Endodermal cell (in vitro differentiated cells): ENCODE measurements around the gene LIMK2. TPM values are rescaled to one million over a fixed set of nuclear protein-coding genes. Genes with fewer than 3 reads are reported as not detected.

Source experiments
- DNase-seq: peaks from one replicate; pipeline ENCODE4 v3.0.0-alpha.2; 2017
- H3K27ac ChIP-seq: 2 replicates; pipeline ENCODE4 v1.5.1; 2013; ENCODE audit warnings: mild to moderate bottlenecking, low read depth, low read length, moderate library complexity
- H3K27me3 ChIP-seq: 2 replicates; pipeline ENCODE4 v1.6.1; 2013; ENCODE audit warnings: mild to moderate bottlenecking, low read length, moderate library complexity; ENCODE audit not compliant: insufficient read depth, control insufficient read depth, poor library complexity, severe bottlenecking
- H3K36me3 ChIP-seq: 2 replicates; pipeline ENCODE4 v1.7.0; 2013; ENCODE audit warnings: mild to moderate bottlenecking, low read length, moderate library complexity; ENCODE audit not compliant: control insufficient read depth, insufficient read depth
- H3K4me1 ChIP-seq: one replicate; pipeline ENCODE4 v1.7.0; 2013; ENCODE audit warnings: low read length; ENCODE audit not compliant: control insufficient read depth, insufficient read depth
- H3K4me3 ChIP-seq: 2 replicates; pipeline ENCODE4 v1.5.1; 2013; ENCODE audit warnings: mild to moderate bottlenecking, low read length, moderate library complexity
- H3K9ac ChIP-seq: 2 replicates; pipeline ENCODE4 v1.6.1; 2013; ENCODE audit warnings: mild to moderate bottlenecking, low read length, moderate library complexity; ENCODE audit not compliant: poor library complexity, severe bottlenecking; ENCODE audit errors: extremely low read depth
- H3K9me3 ChIP-seq: 2 replicates; pipeline ENCODE4 v1.6.1; 2013; ENCODE audit warnings: mild to moderate bottlenecking, low read length, moderate library complexity; ENCODE audit not compliant: control insufficient read depth
- H3K27ac Mint-ChIP-seq: 2 replicates; pipeline ENCODE4 v1.8.0; 2020; ENCODE audit warnings: mixed read lengths
- H3K27me3 Mint-ChIP-seq: 2 replicates; pipeline ENCODE4 v1.8.0; 2021; ENCODE audit warnings: mild to moderate bottlenecking, mixed read lengths; ENCODE audit not compliant: insufficient read depth
- H3K36me3 Mint-ChIP-seq: 2 replicates; pipeline ENCODE4 v1.8.0; 2020; ENCODE audit warnings: low read depth, mixed read lengths
- H3K4me1 Mint-ChIP-seq: 2 replicates; pipeline ENCODE4 v1.8.0; 2020; ENCODE audit warnings: mixed read lengths
- H3K4me3 Mint-ChIP-seq: 2 replicates; pipeline ENCODE4 v1.8.0; 2020; ENCODE audit warnings: mild to moderate bottlenecking, moderate library complexity, mixed read lengths
- H3K9me3 Mint-ChIP-seq: 2 replicates; pipeline ENCODE4 v1.8.0; 2020; ENCODE audit warnings: mild to moderate bottlenecking, mixed read lengths
- WGBS, 2 experiments: methylation state at CpG; one replicate each; pipeline versions ENCODE4 v1.1.5 to v1.1.7; 2013; ENCODE audit warnings: missing lambda C conversion rate in 2 of 2, mixed read lengths in 1 of 2; ENCODE audit not compliant: insufficient coverage in 1 of 2, insufficient read length in 1 of 2; 5-methylcytosine and 5-hydroxymethylcytosine counted together
- total RNA-seq, 2 donors: library from RNA; stranded (reverse); fragmentation: NEBNext Ultra II Directional in 1 of 2; extraction: Animal tissue kit (Norgen Biotek cat#: 25700) in 1 of 2; gene quantifications; 2 replicates in 1 of 2; 3 replicates in 1 of 2; pipeline ENCODE4 v1.2.1, GENCODE V29; 2021
- TF ChIP-seq, protein P1 (sequence below): fragments of 200-600 bp; sonication (generic); conservative IDR thresholded peaks from 2 replicates; pipeline ENCODE4 v1.5.0; 2021; ENCODE audit warnings: antibody characterized with exemption, mild to moderate bottlenecking

Gene LIMK2
- total RNA-seq, 2 donors from 2014 or later = 41.4 to 42.2 TPM

DNA sequence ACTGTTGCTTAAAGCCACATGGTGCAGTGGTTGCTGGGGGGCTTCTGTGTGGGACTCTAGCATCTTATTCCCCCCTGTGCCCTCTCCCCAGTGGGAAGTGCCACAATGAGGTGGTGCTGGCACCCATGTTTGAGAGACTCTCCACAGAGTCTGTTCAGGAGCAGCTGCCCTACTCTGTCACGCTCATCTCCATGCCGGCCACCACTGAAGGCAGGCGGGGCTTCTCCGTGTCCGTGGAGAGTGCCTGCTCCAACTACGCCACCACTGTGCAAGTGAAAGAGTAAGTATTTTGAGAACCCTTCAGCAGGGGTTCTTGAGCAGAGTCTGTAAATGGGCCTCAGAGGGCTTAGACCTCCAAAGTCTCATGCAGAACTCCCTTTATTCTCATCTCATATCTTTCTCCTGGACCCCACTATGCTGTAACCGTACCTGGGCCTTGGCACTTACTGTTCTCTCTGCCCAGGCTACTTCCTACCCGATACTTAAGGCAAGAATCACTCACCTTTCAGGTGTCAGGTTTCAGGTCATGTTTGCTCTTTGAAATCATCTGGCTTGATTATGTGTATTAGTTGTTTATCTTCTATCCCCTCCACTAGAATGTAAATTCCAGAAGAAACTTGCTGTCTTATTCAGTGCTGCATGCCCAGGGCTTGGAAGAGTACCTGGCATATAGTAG, 47.8 kb downstream of the LIMK2 start:
- TF ChIP-seq, protein P1, sequence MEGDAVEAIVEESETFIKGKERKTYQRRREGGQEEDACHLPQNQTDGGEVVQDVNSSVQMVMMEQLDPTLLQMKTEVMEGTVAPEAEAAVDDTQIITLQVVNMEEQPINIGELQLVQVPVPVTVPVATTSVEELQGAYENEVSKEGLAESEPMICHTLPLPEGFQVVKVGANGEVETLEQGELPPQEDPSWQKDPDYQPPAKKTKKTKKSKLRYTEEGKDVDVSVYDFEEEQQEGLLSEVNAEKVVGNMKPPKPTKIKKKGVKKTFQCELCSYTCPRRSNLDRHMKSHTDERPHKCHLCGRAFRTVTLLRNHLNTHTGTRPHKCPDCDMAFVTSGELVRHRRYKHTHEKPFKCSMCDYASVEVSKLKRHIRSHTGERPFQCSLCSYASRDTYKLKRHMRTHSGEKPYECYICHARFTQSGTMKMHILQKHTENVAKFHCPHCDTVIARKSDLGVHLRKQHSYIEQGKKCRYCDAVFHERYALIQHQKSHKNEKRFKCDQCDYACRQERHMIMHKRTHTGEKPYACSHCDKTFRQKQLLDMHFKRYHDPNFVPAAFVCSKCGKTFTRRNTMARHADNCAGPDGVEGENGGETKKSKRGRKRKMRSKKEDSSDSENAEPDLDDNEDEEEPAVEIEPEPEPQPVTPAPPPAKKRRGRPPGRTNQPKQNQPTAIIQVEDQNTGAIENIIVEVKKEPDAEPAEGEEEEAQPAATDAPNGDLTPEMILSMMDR = no peak
- Mint-ChIP-seq H3K36me3 (peaks cover 46% of the 10 kb centered on the region), H3K27ac (no peak overlapping the region), H3K4me1 (peaks cover 7% of the 10 kb centered on the region), H3K27me3 (no peaks in the 10 kb centered on the region), H3K9me3 (no peaks in the 10 kb centered on the region), H3K4me3 (no peak overlapping the region)
- H3K36me3 ChIP-seq = peaks cover 36% of the 10 kb centered on the region
- no peak overlapping the region for H3K27ac ChIP-seq
- 83 to 92% methylated on average over 1 to 8 of the region's 8 CpGs for WGBS, 2 experiments
- H3K4me3 ChIP-seq = no peak overlapping the region
- H3K27me3 ChIP-seq = no peaks in the 10 kb centered on the region
- no peak overlapping the region for H3K9ac ChIP-seq
- H3K9me3 ChIP-seq = no peaks in the 10 kb centered on the region
- no peak for DNase-seq
- H3K4me1 ChIP-seq = no peaks in the 10 kb centered on the region

DNA sequence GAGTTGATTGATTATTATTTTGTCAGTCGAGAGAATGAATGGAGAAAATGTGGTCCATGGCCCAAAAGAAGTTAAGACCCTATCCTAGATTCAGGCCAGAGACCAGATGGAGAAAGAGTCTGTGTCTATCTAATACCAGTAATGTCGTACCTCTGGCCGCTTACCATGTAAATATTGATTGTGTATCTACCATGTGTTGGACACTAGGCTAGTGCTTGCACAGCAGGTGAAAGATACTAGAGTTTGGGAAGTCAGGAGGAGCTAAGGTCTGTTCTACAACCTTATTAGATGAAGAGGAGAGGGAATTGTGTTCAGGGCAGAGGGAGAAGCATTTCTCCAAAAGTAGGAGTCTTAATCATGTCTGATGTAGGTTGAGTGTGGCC, 48.4 kb downstream of the LIMK2 start:
- TF ChIP-seq, protein P1 = no peak
- no peaks in the 10 kb centered on the region for H3K27me3 ChIP-seq
- DNase-seq = no peak
- Mint-ChIP-seq H3K4me1 (peaks cover 1% of the 10 kb centered on the region), H3K27ac (no peak overlapping the region), H3K27me3 (no peaks in the 10 kb centered on the region), H3K9me3 (no peaks in the 10 kb centered on the region), H3K4me3 (no peak overlapping the region), H3K36me3 (peaks cover 46% of the 10 kb centered on the region)
- no peak overlapping the region for H3K9ac ChIP-seq
- 97 to 99% methylated on average over 3 of the region's 3 CpGs for WGBS, 2 experiments
- peaks cover 36% of the 10 kb centered on the region for H3K36me3 ChIP-seq
- H3K4me1 ChIP-seq = no peaks in the 10 kb centered on the region
- no peak overlapping the region for H3K4me3 ChIP-seq
- no peak overlapping the region for H3K27ac ChIP-seq
- no peaks in the 10 kb centered on the region for H3K9me3 ChIP-seq

DNA sequence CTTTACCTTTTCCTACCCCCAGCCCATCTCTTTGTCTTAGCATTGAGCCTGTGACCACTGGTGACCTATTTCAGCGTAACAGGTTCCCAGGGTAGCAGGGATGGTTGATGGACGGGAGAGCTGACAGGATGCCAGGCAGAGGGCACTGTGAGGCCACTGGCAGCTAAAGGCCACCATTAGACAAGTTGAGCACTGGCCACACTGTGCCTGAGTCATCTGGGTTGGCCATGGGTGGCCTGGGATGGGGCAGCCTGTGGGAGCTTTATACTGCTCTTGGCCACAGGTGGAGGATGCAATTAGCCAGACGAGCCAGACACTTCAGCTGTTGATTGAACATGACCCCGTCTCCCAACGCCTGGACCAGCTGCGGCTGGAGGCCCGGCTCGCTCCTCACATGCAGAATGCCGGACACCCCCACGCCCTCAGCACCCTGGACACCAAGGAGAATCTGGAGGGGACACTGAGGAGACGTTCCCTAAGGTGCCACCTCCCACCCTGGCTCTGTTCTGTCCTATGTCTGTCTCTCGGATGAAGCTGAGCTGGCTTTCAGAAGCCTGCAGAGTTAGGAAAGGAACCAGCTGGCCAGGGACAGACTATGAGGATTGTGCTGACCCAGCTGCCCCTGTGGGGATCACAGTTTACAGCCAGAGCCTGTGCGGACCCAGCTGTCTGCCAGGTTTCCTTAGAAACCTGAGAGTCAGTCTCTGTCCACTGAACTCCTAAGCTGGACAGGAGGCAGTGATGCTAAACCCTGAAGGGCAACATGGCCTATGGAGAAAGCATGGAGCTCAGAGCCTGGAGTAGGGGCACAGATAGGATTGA, 50.4 kb downstream of the LIMK2 start:
- Mint-ChIP-seq H3K27me3 (no peaks in the 10 kb centered on the region), H3K36me3 (peaks cover 60% of the 10 kb centered on the region), H3K4me1 (no peaks in the 10 kb centered on the region), H3K4me3 (no peak overlapping the region), H3K27ac (no peak overlapping the region), H3K9me3 (no peaks in the 10 kb centered on the region)
- no peaks in the 10 kb centered on the region for H3K4me1 ChIP-seq
- no peak overlapping the region for H3K4me3 ChIP-seq
- TF ChIP-seq, protein P1 = no peak
- 90 to 92% methylated on average over 10 to 13 of the region's 13 CpGs for WGBS, 2 experiments
- peaks cover 39% of the 10 kb centered on the region for H3K36me3 ChIP-seq
- H3K27ac ChIP-seq = peak overlapping the region; percentile 76
- H3K9me3 ChIP-seq = no peaks in the 10 kb centered on the region
- H3K9ac ChIP-seq = no peak overlapping the region
- no peaks in the 10 kb centered on the region for H3K27me3 ChIP-seq
- DNase-seq = no peak
